Heart left ventricle (tissue), 13 donors: ENCODE data around the gene CHCHD3.

Experiments
- CTCF ChIP-seq, 12 donors: fragments of 200-600 bp; sonication (generic) in 4 of 12; IDR thresholded peaks; one replicate each; pipeline versions ENCODE4 v1.5.0 to v1.8.0; 2018 to 2022; ENCODE audit warnings: antibody characterized with exemption in 12 of 12, mild to moderate bottlenecking in 5 of 12
- POLR2A ChIP-seq, 2 donors: fragments of 450-650 bp; IDR thresholded peaks; one replicate each; pipeline ENCODE4 v1.6.1; 2017; ENCODE audit warnings: antibody characterized with exemption in 2 of 2, mild to moderate bottlenecking in 2 of 2, moderate library complexity in 2 of 2
- donor health status: ischemic (EF 13 %, LVEDD 7.1; RV severe dilation, severe dysfunction).
- donor health status: DM: no; HTN: yes; CAD: no.
- donor health status: DM: no; HTN: no; CAD: no.
- donor health status: ischemic (EF 25% LVEDD 6.9; RV normal size, moderate dysfunction).
- donor health status: ischemic (EF 25% LVEDD 5.7; RV mildly dilated, moderate dysfunction).
- donor health status: ischemic (EF 35%, LVEDD 5.7; RV mildly dilated, moderate dysfunction).
- donor health status: nonischemic (EF 11% LVEDD 7.7; RV severe dilation, severe dysfunction).
- donor health status: DM: yes; HTN: yes; CAD: no.
- donor health status: PGD.
- donor health status: ischemic (EF 29% LVEDD 5.4; RV normal size, mild dysfunction).
- donor health status: nonischemic (EF 23%, LVEDD 6.1; RV moderate dilation, normal function).

GRCh38 chr7:132907380-132907940 is 174.4 kb downstream of the CHCHD3 start:
- TF ChIP-seq CTCF (IDR thresholded peaks at IDR 0.05), result no peak
- TF ChIP-seq POLR2A (IDR thresholded peaks at IDR 0.05), result no peak
